ENCODE measurements around the gene PGM5.

The PGM5 gene

GRCh38 chr9:68540712-68541535 lies 184.5 kb downstream of the PGM5 start, which contains the start of gene TMEM252:
Gene TMEM252, minus strand, starts transcription at chr9:68540883. Its CDS starts 69 bp downstream, at chr9:68540814.
- no peak for DNase-seq (ENCODE audit: low spot score)

- no peak for DNase-seq (ENCODE audit: low spot score)
These were observed 185.2 kb downstream of the PGM5 start for GRCh38 chr9:68541568-68541967.

DNA sequence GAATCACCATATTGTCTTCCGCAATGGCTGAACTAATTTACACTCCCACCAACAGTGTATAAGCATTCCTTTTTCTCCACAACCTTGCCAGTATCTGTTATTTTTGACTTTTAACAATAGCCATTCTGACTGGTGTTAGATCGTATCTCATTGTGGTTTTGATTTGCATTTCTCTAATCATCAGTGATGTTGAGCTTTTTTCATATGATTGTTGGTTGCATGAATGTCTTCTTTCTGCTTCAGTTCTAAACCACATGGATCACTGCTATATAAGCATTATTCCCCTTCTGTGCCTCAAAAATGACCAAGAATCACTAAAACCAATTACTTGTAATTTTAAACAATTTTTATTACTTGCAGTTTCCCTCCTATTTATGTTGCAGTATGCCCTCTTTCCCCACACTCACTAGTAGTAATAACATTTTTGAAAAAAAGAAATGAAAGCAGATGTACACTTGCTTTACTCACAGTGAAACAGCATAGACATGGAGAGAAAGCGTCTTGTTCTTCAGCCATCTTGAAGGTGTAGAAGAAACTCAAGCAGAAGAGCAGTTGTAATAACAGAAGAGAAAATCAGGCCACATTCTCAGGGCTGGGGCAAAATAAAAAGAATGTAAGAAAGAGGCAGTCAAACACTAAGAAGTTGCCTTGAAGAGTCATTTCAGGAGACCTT lies 188.8 kb downstream of the PGM5 start:
- DNase-seq (ENCODE audit: low spot score) = no peak

DNA sequence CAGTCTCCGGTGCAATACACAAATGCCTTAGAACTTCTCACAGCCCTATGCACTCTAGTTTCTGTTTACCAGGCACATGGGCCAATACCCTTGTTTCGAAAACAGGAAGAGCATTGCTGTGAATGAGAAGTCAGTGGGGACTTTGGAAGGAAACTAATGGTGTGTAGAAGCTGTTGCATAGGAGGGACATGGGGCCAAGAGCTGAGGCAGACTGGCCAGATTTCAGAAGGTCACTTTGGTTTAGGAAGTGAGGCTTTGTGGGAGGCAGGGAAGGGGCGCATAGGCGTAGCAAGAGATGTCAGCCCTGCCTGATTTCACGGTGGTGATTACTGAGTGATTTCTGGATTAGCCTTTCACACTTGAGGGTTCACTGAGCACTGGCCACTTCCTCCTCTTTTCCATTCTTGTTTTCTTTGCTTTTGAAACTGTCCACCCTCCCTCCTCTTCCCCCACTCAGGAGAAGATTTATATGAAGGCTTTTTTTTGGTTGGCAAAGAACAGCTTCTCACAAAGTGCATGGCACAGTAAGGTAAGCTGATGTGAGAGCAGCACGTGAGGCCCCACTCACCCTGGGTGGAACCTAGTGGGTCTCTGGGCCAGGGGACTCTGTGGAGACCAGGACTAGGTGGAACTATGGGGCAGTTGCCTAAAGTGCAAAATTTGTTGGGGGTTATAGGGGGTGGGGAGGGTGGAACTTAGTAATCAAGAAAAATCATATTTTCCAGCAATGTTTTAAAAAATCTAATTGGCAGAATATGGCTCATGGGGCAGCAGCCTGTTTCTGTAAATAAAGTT lies 190.4 kb downstream of the PGM5 start:
- DNase-seq (ENCODE audit: low spot score) = no peak

GRCh38 chr9:68547417-68547816 lies 191.0 kb downstream of the PGM5 start:
- DNase-seq (ENCODE audit: low spot score) = no peak

- DNase-seq (ENCODE audit: low spot score) = no peak
These were observed 191.8 kb downstream of the PGM5 start for GRCh38 chr9:68548241-68548640.

GRCh38 chr9:68551191-68551590 lies 194.8 kb downstream of the PGM5 start:
- DNase-seq (ENCODE audit: low spot score) = no peak

GRCh38 chr9:68552700-68553476 lies 196.5 kb downstream of the PGM5 start:
- DNase-seq (ENCODE audit: low spot score) = no peak

GRCh38 chr9:68555437-68556150 lies 199.2 kb downstream of the PGM5 start:
- no peak for DNase-seq (ENCODE audit: low spot score)

- no peak for DNase-seq (ENCODE audit: low spot score)
These were observed 202.1 kb downstream of the PGM5 start for GRCh38 chr9:68558545-68558944.

DNA sequence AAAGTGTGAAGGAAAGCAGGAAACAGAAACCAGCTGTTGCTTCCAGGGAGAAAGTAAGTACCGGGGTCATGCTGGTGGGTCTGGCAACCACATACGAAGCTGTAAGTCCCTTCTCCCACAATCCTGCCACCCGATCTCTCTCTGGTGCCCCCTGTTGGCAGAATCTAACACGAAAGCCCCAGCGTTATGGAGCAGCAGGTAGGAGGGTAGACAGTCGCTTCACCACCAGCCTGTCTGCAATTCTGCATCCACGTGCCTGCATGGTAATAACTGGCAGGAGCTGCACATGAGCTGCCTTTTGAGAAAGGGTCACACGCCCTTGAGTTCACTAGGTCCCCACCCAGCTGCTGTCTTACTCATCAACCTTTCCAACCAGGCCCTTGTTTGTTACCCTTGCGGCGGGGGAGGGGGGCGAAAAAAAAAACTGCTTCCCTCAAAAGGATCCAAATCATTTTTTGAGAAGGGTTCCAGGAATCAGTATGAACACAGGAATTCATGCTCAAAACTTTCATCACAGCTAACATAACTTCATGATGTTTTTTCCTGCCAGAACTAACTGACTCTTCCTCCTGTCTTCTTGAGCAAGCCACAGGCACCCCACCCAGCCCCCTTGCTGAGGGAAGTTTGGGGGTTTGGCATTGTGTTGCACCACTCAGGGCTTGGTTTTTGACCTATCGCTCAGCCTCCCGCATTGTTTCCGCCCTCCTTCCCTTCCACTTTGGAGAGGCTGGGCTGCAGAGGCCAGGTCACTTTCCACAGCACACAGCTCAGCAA lies 203.8 kb downstream of the PGM5 start:
- DNase-seq (ENCODE audit: low spot score) = peak; percentile 72

DNA sequence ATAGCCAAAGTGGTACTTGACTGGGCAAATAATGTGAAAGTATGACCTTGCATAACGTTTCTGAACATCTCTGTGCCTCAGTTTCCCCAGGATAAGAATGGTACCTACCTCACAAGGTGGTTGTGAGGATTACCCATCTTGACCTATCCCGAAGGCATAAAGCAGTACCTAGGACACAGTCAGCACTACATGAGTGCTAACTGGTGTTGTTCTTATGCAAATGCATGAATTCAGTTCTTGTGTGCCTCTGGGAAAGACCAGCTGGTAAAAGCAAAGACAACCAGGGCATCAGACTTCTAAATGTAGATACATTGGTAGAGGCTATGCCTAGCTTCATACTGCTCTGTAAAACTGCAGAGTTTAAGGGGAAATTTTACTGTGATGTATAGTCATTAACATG lies 206.1 kb downstream of the PGM5 start:
- peak; percentile 47 for DNase-seq (ENCODE audit: low spot score)

GRCh38 chr9:68567565-68567964 lies 211.2 kb downstream of the PGM5 start:
- DNase-seq (ENCODE audit: low spot score) = no peak

DNA sequence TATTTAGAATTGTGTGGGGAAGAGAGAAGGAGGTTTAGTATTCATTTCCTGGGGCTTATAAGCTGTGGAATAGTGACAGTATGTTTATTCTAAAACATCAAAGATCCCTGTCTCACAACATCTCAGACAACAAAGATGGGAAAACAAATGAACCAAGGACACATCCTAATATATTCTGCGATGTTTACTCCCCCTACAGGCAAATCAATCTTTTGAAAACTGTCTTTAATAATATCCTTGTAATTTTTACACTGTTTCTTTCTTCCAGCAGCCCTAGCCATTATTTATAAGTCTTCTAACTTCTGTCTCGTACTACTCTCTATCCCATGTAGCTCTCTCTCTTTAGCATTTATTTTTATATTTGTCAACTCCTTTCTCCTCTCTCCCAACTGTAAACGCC lies 217.7 kb downstream of the PGM5 start:
- DNase-seq (ENCODE audit: low spot score) = no peak

- DNase-seq (ENCODE audit: low spot score) = no peak
These were observed 219.4 kb downstream of the PGM5 start for GRCh38 chr9:68575817-68576216.

- no peak for DNase-seq (ENCODE audit: low spot score)
These were observed 221.6 kb downstream of the PGM5 start for GRCh38 chr9:68577774-68578591.

Data from iPS-NIHi11 (cell line).